Measurements from ENCODE around the gene CACTIN. TPM values are rescaled to one million over a fixed set of nuclear protein-coding genes. Genes with fewer than 3 reads are reported as not detected.

CACTIN gene
- total RNA-seq, 3 donors from 2014 or later: 22.4 to 26.8 (median 22.6) TPM

- ATAC-seq: no peak
- intact Hi-C loops (cut with DNase I, micrococcal nuclease): no loop called here
- Histone ChIP-seq H3K4me1 (ENCODE audit: low read depth) (no peaks in the 10 kb centered on the region), H3K36me3 (ENCODE audit: low read depth) (no peaks in the 10 kb centered on the region), H3K4me3 (no peak overlapping the region), H3K9me3 (no peaks in the 10 kb centered on the region)
- TF ChIP-seq CTCF (IDR thresholded peaks at IDR 0.05): no peak
- DNase-seq: no peak
Measured at GRCh38 chr19:3656073-3656746, 29.6 kb upstream of the CACTIN start.

- TF ChIP-seq CTCF (IDR thresholded peaks at IDR 0.05): no peak
- no peak for DNase-seq
- H3K36me3 ChIP-seq (ENCODE audit: low read depth): no peaks in the 10 kb centered on the region
- peak; percentile 59 for ATAC-seq
- H3K9me3 ChIP-seq: no peaks in the 10 kb centered on the region
- H3K4me3 ChIP-seq: no peak overlapping the region
- H3K4me1 ChIP-seq (ENCODE audit: low read depth): no peaks in the 10 kb centered on the region
- intact Hi-C loops (cut with DNase I, micrococcal nuclease): no loop called here
Measured at GRCh38 chr19:3655402-3656072, 28.9 kb upstream of the CACTIN start.

- no peak for TF ChIP-seq CTCF (IDR thresholded peaks at IDR 0.05)
- no peaks in the 10 kb centered on the region for H3K4me1 ChIP-seq (ENCODE audit: low read depth)
- DNase-seq (no peak), ATAC-seq (no peak)
- no peaks in the 10 kb centered on the region for H3K9me3 ChIP-seq
- no peak overlapping the region for H3K4me3 ChIP-seq
- intact Hi-C loops (cut with DNase I, micrococcal nuclease): no loop called here
- no peaks in the 10 kb centered on the region for H3K36me3 ChIP-seq (ENCODE audit: low read depth)
Measured at GRCh38 chr19:3653865-3654513, 27.4 kb upstream of the CACTIN start.

GRCh38 chr19:3653081-3653795, 26.6 kb upstream of the CACTIN start:
- Histone ChIP-seq H3K9me3 (no peaks in the 10 kb centered on the region), H3K36me3 (ENCODE audit: low read depth) (no peaks in the 10 kb centered on the region), H3K4me3 (no peak overlapping the region), H3K4me1 (ENCODE audit: low read depth) (no peaks in the 10 kb centered on the region)
- intact Hi-C loops (cut with DNase I, micrococcal nuclease): no loop called here
- TF ChIP-seq CTCF (IDR thresholded peaks at IDR 0.05): no peak
- DNase-seq (no peak), ATAC-seq (no peak)

- no peak for DNase-seq
- Histone ChIP-seq H3K4me1 (ENCODE audit: low read depth) (no peaks in the 10 kb centered on the region), H3K9me3 (no peaks in the 10 kb centered on the region), H3K36me3 (ENCODE audit: low read depth) (no peaks in the 10 kb centered on the region), H3K4me3 (no peak overlapping the region)
- intact Hi-C loops (cut with DNase I, micrococcal nuclease): no loop called here
- no peak for ATAC-seq
- no peak for TF ChIP-seq CTCF (IDR thresholded peaks at IDR 0.05)
Measured at GRCh38 chr19:3652422-3652821, 25.8 kb upstream of the CACTIN start.

All from mucosa of descending colon (tissue), 3 donors.